ENCODE data around the gene KCNMA1.

KCNMA1 gene

DNA sequence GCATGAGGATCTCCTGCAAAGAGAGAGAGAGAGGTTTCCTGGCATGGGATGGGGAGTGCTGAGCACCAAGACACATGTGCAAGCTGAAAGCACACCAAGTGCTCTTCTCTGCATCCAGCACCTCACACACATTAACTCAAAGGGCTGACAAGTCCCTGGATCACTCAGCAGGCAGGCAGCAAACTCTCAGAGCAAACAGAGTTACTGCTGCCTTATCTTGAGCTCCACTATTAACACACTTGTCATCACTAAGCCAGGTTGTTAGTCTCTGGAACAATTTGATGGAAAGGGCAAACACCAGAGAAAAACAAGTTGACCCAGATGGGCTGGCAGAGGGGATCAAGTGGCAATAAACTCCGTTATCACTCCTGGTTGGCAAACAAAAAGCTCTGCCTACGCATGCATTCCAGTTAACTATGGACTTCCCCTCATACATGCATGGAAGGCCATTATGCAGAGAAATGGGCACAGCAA, 349.9 kb downstream of the KCNMA1 start:
- no peak for DNase-seq

DNA sequence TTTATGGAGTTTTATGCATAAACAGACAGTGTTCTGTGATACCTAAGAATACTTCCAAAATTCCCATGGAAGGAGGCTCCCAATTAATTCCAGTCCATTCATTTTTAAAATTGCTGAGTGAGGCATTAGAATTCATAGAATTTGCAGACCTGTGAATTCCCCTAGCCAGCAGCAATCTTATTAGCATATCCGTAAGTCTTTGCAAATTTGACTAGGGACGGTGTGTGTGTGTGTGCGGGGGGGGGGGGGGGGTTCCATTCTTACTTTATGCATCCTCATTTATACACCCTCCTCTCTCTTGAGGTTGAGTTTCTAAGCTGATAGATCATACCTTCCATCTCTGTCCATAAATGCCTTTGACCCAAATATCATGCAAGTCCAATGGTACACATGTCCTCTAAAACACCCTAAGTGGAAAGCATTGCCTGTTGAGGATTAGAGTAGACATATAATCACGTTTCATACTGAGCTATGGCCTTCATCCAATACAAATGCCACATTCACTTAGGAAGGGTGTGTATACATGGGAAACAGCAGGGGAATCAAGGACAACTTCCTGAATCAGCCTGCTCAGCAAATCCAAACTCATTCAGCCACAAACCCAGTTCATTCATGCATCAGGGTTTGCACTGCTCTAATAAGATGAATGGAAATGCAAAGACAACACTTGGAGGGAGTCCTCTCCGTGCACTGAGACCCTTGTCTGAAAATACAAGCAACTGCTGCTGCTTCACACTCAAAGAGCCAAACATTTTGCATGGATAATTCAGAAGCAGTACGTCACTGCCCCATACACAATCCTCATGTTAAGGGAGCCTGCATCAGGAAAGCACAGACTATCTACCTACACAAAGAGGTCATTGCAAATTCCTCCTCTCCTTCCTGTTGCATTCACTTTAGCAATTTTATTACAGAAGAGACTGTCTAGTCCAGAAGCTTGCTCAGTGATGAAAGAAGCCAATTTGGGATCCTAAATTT, 350.8 kb downstream of the KCNMA1 start:
- no peak for DNase-seq

DNA sequence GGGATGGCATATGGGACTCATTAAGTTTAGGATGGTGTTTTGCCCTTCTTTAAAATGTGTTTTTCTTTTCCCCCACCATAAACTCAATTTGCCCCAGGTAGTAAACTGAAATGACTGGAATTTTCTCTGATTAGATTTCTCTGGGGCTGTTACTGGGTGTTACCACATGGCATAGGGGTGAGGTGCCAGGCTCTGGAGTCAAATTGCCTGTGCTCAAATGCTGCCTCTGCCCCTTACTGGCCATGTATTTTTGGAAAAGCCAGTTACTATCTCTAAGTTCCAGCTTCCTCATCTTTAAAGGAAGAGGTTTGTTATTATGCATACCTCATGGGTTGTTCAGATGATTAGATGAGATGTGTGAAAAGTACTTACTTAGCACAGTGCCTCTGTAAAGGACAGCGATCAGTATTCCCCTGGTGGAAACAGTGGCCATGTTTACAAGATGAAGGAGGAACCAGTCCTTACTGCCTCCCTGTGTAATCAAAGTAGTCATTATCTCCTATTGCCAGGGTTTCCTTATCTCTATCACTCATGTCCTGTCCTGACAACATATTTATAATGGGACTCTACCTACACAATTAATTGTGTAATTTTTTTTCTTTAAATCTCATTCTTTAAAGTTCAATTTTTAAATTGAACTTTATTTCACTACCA, 352.0 kb downstream of the KCNMA1 start:
- no peak for DNase-seq

DNA sequence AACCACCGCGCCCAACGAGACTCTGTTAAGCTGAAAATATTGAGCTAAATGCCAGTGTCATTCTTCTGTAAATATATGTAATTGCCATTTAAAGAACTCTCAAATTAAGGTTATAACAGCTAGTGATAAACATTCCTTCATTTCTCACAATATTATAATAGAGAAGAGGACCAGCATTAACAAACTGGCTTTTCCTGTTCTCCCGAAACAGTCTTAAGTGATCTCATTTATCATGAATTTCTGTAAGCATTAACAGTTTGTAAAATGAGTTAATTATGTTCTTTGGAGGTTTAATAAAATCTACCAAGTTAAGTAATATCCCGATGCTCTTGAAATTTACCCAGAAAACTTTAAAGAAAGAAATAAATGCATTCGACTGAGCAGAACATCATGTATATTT, 352.8 kb downstream of the KCNMA1 start:
- no peak for DNase-seq

DNA sequence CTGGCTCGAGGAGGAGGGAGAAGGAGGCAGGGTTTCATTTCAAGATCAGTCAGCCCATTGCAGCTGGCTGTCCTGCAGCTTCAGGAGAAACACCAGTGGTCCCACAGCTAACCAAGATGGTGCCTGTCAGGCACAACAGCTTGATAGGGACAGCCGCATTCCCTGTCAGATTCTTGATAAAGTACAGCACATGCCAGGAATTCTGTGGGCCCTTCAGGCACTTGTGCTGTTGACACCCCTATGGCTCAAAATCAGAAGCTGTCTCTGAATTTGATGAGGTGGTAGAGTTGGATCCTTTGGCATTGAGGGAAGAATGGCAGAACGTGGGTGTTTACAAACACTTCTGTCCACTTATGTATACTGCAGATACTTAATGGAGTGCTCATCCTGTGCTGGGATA, 354.3 kb downstream of the KCNMA1 start:
- no peak for DNase-seq

DNA sequence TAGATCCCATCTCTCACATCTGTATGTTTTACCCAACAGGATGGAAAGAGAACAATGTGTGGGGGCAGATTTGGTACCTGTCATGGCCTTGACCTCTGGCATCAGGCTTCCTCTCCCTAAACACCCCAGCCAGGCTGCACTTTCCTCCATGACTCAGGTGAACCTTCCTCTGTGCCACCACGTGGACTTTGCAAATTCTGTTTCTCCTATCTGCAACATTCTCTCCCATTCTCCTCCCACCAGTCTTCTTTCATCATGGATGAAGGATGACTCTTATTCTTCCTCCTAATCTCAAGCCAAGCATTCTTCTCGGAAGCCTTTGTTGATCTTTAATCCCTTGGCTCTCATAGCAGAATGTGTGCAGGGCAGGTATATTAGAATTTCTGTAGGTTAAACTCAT, 355.4 kb downstream of the KCNMA1 start:
- no peak for DNase-seq

DNA sequence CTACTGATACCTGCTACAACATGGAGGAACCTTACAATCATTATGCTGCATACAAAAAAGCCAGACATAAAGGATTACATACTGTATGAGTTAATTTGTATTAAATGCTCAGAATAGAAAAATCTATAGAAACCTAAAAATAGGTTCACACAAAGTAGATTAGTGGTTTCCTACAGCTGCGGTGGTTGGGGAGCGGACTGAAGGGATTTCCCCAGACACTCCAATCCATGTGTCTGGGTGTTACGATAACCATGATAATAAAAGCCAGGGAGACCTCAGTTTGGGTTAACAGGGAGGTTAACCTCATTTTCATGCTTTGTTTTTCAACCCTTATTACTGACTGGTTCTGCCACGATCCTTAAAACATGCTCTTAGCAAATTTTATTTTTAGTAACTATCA, 355.9 kb downstream of the KCNMA1 start:
- DNase-seq: no peak

DNA sequence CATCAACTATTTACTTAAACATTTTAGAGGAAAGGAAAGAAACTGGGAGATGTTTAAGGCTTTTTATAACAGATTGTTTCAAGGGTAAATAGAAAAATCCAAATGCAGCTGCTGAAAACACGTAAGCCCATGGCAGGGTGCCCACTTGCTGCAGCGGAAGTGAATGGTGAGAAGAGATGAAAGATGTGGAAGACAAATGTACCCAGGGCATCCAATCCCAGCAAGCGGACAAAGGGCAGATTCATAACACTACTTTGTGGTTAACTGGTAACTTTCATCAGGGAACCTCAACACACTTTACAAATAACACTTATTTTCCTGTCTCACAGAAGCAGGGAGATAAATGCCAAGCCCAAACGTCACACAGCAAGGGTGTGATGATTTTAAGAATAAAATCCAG, 358.4 kb downstream of the KCNMA1 start:
- DNase-seq: no peak

DNA sequence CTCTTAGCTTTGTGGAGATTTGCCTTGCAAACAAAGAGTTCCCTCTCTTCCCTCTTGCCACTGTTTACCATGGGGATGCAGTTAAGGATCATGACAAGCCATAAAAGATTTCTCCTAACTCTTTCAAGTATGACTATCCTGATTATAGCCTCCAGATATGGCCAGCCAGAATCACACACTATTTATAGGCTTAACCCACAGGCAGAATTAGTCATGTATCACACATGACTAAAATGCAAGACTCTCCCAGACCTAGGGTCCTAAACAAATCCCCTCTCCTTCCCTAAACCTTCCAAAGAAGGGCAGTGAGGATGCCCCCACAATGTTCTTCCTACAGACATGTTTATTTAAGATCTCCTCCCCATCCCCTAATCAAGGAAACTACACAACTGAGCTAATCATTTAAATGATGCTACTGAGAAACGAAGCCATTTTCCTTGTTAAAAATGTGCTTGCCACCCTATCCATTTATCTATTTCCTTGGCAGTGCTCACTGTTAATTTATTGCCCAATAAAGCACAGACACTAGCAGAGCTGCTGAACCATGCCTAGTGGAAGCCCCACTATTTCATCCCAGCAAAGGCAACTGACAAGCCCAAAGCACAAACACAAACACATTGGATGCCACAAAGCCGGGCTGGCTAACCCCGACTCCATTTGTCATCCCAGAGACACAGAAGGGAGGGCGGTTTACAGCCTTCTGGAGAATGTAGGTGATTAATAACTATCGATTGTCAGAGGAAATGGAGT, 363.4 kb downstream of the KCNMA1 start:
- no peak for DNase-seq

DNA sequence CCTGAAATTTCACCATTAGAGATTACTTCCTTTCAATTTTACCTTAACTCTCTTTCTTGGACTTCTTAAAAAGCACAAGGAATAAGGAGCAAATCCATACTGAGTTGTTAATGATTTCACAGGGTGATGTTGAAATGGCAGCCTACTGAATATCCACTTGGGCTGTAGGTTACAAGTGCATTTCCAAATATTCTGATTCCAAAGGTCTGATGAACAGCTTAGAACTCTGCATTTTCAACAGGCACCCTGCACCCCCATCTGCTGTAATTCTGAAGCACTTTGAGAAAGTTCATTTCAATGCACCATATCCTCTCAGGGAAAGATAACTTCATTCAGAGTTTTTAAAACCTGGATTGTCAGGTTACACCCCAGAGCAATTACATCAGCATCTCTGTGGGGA, 368.4 kb downstream of the KCNMA1 start:
- DNase-seq: no peak

DNA sequence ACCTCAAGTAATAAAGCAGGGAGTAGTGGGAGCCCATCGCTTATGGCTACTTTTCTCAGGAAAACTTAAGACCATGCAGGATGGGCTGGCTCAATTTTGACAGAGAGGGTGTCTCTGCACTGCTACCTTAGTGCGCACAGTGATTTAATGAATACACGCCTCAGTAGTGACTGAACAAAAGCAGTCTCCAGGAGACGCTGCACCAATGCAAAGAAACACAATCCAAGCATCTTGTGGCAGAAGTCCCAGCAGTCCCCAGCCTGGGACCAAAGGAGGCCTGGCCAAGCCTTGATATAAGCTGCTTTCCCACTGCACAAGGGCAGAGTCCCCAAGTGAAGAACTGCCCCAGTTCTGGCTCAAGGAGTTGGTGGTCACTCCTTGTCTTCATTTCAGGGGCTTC, 368.9 kb downstream of the KCNMA1 start:
- no peak for DNase-seq

DNA sequence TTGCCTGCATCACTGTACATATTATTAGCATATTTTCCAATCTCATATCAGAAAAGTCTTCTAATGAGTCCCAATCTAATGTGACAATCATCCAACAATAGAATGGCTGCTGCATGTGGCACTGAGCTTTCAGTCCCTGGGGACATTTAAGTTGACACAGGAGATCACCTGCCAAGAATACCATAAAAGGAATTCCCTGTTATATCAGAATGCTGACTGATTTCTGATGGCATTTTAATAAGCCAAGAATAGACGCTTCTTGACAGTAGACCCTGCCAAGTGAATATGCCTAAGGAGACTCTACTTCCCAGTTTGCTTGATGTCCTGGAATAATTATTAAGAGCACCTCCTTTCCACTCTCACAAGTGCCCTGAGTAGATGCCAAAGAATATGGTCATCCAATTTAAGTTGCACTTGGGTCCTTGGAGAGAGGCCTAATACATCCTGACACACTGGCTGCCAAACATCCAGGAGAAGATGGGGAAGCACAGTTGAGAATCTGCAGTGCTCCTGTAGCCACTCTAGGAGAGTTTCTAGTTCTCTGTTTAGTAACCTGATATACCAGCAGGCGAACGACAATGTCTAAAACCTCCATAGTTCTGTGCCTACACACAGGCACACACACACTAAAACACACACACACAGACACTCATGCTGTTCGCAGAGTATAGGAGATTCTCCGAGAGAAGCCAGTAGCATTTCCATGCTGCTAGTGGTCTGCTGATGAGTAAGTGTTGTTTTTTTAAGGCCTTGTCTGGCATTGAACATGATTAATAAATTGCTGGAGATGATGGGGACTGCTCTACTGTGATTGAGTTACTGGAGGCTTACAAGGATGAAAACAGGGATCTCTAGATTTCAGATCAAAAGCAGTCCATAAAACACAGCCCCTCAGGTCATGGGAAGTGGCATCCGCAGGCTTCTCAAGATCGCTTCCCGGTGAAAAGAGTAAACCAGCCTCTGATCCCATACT, 369.6 kb downstream of the KCNMA1 start:
- no peak for DNase-seq

DNA sequence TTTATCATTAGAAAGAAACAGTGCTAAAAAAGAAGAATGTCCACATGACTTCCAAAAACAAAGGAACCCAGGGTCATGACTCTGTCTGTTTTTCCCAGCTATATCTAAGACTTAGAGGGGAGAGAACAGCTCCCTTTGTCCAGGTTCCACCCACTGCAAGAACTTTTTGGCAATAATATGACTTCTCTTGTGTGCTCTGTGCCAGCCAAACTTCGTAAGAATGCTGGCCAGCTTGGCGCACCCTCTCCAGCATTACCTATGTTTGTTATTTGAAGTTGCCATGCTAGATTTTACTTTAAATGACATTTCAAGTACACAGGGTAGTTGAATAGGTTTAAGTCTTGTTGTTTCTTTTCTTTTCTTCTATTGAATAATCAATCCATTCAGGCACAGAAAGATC, 371.4 kb downstream of the KCNMA1 start:
- no peak for DNase-seq

DNA sequence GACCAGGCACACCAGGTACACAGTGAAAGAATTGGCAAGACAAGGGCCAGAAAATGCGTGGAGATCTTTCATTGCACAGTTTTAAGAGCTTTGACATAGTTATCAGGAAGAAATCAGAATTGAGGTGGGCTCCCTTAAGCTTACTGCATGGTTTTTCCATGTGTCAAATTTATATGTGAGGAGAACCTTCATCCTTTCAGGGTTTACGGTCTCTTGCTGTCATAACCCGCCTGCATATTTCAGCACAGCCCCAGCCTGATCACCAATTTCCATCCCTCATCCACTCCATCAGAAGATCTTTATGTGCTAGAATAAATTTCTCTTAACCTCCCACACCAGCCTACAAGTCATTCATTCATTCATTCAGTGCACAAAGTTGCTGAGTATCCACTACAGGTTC, 373.1 kb downstream of the KCNMA1 start:
- DNase-seq: no peak

DNA sequence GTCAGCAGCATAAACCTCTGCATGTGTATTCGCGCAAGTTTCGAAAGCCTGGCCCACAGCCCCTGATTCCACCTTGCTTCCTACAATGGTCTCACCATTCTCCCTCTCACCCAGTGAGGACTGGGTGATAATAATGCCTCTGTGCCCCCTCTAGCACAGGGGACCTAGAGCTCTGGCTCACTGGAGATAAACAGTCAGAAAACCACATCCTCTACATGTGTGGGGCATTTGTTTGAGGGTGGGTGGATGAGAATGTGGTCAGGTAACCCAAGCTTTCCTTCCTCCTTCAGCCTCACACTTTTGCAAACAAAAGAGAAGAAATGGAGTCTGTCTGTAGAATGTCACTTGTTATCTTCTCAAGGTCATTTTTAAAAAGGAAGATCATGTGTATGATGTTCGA, 373.5 kb downstream of the KCNMA1 start:
- no peak for DNase-seq

DNA sequence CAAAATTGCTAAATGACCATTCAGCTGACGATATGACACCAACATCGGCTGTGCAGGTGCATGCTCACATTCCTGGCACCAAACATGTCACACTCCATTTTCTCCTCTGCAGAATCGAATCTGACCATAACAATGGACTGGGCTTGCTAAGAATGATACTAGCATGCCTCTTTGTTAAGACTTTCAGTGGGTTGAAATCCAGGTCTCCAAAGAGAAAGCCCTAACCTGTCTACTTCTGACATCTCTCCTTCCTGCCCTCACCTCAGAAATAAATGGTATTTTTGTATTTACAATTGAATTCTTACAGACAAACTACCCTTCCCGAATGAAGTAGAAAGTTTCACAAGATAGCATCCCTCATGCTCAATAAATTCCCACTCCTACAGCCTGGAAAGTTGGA, 373.9 kb downstream of the KCNMA1 start:
- DNase-seq: no peak

DNA sequence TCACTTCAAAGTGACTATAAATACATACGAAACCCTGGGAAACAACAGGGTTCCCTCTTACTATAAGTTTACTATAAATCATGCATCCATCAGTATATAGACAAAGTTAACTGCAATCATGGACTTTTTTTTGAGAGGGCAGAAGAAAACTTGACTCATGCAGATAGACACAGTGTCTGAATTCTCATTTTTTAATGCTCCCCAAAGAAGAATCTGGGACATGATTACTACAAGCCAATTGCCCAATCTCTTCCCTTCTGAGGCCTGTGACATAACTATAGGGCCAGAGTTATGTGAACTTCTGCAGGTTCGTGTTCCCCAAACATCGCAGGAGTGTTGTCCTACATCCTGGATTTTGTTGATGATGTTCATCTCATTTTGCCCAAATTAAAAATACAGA, 376.5 kb downstream of the KCNMA1 start:
- no peak for DNase-seq

DNA sequence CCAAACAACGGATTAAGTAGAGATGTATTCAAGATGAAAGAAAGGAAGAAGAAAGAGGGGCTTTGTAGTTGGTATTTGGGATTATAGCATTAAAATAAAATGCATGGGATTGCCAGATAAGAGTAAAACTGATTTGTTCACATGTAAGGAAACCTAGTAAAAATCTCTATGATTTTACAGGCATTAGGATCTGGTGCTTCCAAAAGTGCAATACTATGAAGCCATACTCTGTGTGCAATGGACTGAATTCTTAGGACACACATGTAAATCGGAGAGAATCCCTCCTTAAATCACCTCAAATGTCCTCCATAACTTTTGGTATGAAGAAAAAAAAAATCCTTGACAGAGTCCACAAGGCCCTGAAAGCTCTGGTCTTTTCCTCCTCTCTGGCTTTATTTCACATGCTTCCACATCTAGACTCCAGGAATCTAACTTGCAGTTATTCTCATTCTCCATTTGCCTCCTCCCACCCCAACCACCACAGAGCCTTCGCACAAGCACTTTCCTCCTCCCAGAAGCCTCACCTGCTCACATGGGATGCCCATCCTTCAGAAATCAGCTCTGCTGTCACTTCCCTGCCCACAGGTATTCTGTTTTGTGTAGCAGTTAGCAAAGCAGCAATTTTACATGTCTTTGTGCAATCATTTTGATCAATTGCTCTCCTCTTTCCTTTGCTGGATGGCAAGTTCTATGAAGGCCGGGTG, 378.3 kb downstream of the KCNMA1 start:
- no peak for DNase-seq

DNA sequence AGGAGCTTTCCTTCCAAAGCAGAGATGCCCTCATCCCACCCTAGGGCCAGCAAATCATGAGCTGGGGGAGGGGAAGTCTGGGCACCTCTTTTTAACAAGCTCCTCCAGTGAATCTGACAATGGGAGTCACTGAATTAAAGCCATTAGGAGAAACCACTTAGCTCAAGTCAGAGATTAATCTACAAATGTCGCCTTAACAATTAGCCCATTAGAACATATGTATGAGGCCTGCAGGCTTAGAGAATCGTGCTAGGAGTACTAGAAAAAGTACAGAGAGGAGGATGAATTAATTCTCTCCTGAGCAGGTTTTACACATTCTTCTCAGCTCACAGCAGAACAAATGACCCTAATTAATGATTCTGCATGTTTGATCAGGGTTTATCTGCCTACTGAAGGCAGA, 381.3 kb downstream of the KCNMA1 start:
- no peak for DNase-seq

DNA sequence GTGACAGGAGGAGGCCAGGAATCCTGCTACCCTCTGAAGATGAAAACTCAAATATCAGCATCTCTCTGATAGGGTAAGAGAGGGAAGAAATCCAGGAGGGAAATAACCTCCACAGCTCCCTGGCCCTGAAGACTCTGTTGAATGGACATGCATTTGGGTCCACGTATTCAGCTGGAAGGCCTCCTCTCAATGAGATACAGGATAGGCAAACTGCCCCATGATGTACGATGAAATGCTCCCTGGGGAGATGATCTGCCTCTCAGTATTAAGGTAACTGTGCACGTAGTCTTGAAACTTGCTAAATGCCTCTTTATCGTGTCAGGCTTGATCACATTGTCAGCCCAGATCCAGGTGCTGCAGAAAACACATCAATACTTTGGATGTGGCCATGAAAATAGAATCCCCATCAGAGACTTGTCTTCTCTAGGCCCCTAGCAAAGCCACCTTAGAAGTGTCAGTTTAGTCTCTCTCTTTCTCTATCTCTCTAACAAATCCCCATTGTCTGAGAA, 384.0 kb downstream of the KCNMA1 start:
- DNase-seq: no peak

DNA sequence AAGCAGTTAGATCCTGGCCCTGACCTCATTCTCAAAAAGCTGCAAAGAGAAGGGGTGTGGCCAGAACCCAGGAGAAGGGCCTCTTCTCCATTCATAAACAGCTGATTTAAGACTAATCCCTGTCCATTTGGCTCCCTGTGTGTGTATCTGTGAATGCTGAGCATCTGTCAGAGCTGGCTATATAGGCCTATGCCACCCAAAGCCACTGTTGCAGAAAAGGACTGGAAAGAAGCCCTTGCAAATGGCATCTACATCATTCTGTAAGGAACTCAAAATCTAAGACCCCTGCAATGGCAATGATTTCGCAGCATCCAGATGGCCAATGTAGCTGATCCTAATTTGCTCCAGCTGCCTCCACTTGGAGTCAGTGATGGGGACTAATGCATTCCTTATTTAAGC, 384.5 kb downstream of the KCNMA1 start:
- DNase-seq: no peak

All from NCI-H526 treated with DMSO at 0.1 percent for 48 hours (cell line).